ENCODE data around the gene MDC1. TPM values are rescaled to one million over a fixed set of nuclear protein-coding genes. Genes with fewer than 3 reads are reported as not detected.

Gene MDC1
- total and polyA plus RNA-seq, 2 of the 13 experiments (the other 11 are each of a cell fraction or from before 2014, with no cell fraction given): 8.4 to 14.0 TPM

GRCh38 chr6:30654798-30655742 is 62.0 kb downstream of the MDC1 start (continued):
- no peak for TF ChIP-seq DDIT3 (CRISPR knock-in tag; IDR thresholded peaks at IDR 0.05)
- TF ChIP-seq ZNF609 (CRISPR knock-in tag; IDR thresholded peaks at IDR 0.05; ENCODE audit: borderline replicate concordance): peak; percentile 85; the same call in 1 of the 2 replicates
- TF ChIP-seq GABPA (IDR thresholded peaks at IDR 0.05; ENCODE audit: low read depth, low read length): no peak
- TF ChIP-seq GABPA (CRISPR knock-in tag; IDR thresholded peaks at IDR 0.05; ENCODE audit: low read depth): peak; percentile 76
- no peak for TF ChIP-seq DBP (CRISPR knock-in tag; IDR thresholded peaks at IDR 0.05; ENCODE audit: not compliant biosample characterization)
- TF ChIP-seq STAT5B (CRISPR knock-in tag; IDR thresholded peaks at IDR 0.05): no peak
- TF ChIP-seq ZSCAN9 (CRISPR knock-in tag; IDR thresholded peaks at IDR 0.05; ENCODE audit: borderline replicate concordance): peak; percentile 85; the same call in 1 of the 2 replicates
- TF ChIP-seq EZH2 (conservative IDR thresholded peaks at IDR 0.05; ENCODE audit: low read depth, low read length): no peak
- no peak for TF ChIP-seq ZNF660 (CRISPR knock-in tag; IDR thresholded peaks at IDR 0.05; ENCODE audit: borderline replicate concordance, low read depth)
- TF ChIP-seq ZNF20 (CRISPR knock-in tag; IDR thresholded peaks at IDR 0.05): no peak
- peak; percentile 72 for TF ChIP-seq ZNF691 (CRISPR knock-in tag; IDR thresholded peaks at IDR 0.05; ENCODE audit: borderline replicate concordance, low read depth)
- TF ChIP-seq FOXO4 (CRISPR knock-in tag; conservative IDR thresholded peaks at IDR 0.05): no peak
- TF ChIP-seq ZBTB39 (CRISPR knock-in tag; IDR thresholded peaks at IDR 0.05): no peak
- TF ChIP-seq PAX8 (CRISPR knock-in tag; IDR thresholded peaks at IDR 0.05; ENCODE audit: borderline replicate concordance): no peak; the same call in 1 of the 2 replicates

Measured in HepG2 (cell line).